ENCODE data around the gene DEK.
"Not testable (repeated sequence)": the region's sequence is repeated elsewhere in the genome, so short reads cannot be mapped to it uniquely, and the experiment has no call there.

Gene DEK

DNA sequence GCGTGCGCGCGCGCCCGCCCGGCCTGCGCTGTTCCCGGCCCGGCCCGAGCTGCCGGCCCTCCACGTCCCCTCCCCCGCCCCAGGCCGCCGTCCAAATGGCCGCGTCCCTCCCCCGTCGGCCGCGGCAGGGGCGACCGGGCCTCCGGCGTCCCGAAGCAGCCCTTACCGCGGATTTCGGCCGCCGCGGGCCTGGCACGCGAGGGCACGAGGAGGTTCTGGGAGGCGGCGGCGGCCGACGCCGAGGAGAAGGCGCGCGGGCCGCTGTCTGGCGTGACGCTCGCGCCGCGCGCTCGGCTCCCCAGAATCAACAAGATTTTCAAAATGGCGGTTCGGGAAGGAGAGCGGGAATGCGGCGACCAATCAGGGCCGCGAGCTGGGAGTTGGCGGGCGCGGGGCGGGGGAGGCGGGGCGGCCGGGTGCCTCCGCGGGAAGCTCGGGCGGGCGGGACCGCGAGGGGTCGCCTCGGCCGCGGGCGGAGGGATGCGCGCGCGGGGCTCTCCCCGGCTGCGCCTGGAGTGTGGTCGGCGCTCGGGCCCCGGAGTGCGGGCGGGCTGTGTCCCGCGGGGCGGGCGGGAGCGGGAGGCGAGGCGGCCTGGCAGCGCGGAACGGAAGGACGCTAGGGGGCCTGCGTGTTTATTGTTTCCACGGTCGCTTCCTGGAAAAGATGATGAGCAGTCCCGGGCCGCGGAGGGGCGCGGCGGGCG is at the start of gene DEK:
DEK (minus strand) TSS at position 312 of the 704 bp plus-strand sequence. CDS start 543 bp downstream, outside the sequence.
- H3K36me3 ChIP-seq (ENCODE audit: control insufficient read depth in 1 of 2, insufficient read depth in 2 of 2, low read length in 2 of 2) = peaks cover 0 to 4% of the 10 kb centered on the region in 2 donors
- H3K9me3 ChIP-seq (ENCODE audit: control insufficient read depth in 1 of 2, low read length in 2 of 2) = no peaks in the 10 kb centered on the region
- peak within 1 kb of the TSS; percentile 82 to 90 for H3K9ac ChIP-seq (ENCODE audit: low read depth in 1 of 2, low read length in 2 of 2)
- peak within 1 kb of the TSS; percentile 97 for H3K27ac ChIP-seq (ENCODE audit: low read depth, low read length)
- H3K4me1 ChIP-seq (ENCODE audit: control insufficient read depth in 1 of 2, insufficient read depth in 2 of 2, low read length in 2 of 2) = peaks cover 32 to 37% of the 10 kb centered on the region in 2 donors
- H3K4me3 ChIP-seq (ENCODE audit: low read depth in 1 of 2, low read length in 2 of 2) = peak within 1 kb of the TSS; percentile 87 to 95
- no peaks in the 10 kb centered on the region for H3K27me3 ChIP-seq (ENCODE audit: control insufficient read depth in 1 of 2, insufficient read depth in 2 of 2, low read length in 2 of 2)

GRCh38 chr6:18312368-18312767 is 48.0 kb upstream of the DEK start:
- H3K9ac ChIP-seq (ENCODE audit: low read depth in 1 of 2, low read length in 2 of 2) = no peak overlapping the region
- no peaks in the 10 kb centered on the region for H3K4me1 ChIP-seq (ENCODE audit: control insufficient read depth in 1 of 2, insufficient read depth in 2 of 2, low read length in 2 of 2)
- no peaks in the 10 kb centered on the region for H3K9me3 ChIP-seq (ENCODE audit: control insufficient read depth in 1 of 2, low read length in 2 of 2)
- H3K27me3 ChIP-seq (ENCODE audit: control insufficient read depth in 1 of 2, insufficient read depth in 2 of 2, low read length in 2 of 2) = no peaks in the 10 kb centered on the region
- no peaks in the 10 kb centered on the region for H3K36me3 ChIP-seq (ENCODE audit: control insufficient read depth in 1 of 2, insufficient read depth in 2 of 2, low read length in 2 of 2)
- no peak overlapping the region for H3K27ac ChIP-seq (ENCODE audit: low read depth, low read length)
- H3K4me3 ChIP-seq (ENCODE audit: low read depth in 1 of 2, low read length in 2 of 2) = no peak overlapping the region

DNA sequence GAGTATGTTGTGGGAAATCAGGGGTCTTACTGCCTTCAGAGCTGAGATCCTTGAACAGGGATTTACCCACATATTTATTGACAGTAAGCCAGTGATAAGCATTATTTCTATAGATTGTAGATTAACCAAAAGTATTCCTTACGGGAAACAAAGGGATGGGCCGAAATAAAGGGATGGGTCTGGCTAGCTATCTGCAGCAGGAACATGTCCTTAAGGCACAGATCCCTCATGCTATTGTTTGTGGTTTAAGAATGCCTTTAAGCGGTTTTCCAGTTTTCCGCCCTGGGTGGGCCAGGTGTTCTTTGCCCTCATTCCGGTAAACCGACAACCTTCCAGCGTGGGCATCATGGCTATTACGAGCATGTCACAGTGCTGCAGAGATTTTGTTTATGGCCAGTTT is 45.7 kb upstream of the DEK start:
- not testable (repeated sequence) for H3K36me3 ChIP-seq (ENCODE audit: control insufficient read depth in 1 of 2, insufficient read depth in 2 of 2, low read length in 2 of 2); H3K9me3 ChIP-seq (ENCODE audit: control insufficient read depth in 1 of 2, low read length in 2 of 2); H3K9ac ChIP-seq (ENCODE audit: low read depth in 1 of 2, low read length in 2 of 2); H3K27ac ChIP-seq (ENCODE audit: low read depth, low read length); H3K27me3 ChIP-seq (ENCODE audit: control insufficient read depth in 1 of 2, insufficient read depth in 2 of 2, low read length in 2 of 2); H3K4me3 ChIP-seq (ENCODE audit: low read depth in 1 of 2, low read length in 2 of 2); H3K4me1 ChIP-seq (ENCODE audit: control insufficient read depth in 1 of 2, insufficient read depth in 2 of 2, low read length in 2 of 2)

DNA sequence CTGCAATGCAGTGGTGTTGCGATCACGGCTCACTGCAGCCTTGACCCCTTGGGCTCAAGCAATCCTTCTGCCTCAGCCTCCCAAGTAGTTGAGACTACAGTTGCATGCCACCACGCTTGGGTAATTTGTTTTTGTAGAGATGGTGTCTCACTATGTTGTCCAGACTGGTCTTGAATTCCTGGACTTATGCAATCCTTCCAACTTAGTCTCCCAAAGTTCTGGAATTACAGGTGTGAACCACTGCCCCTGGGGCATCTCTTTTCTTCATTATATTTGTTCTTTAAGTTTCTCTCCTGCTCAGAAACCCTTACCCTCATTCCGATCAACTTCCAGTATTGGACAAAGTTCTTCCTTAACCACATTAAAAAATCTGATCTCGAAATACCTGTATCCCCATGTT is 44.7 kb upstream of the DEK start:
- H3K27ac ChIP-seq (ENCODE audit: low read depth, low read length) = no peak overlapping the region
- no peak overlapping the region for H3K4me3 ChIP-seq (ENCODE audit: low read depth in 1 of 2, low read length in 2 of 2)
- H3K9me3 ChIP-seq (ENCODE audit: control insufficient read depth in 1 of 2, low read length in 2 of 2) = no peaks in the 10 kb centered on the region
- no peaks in the 10 kb centered on the region for H3K27me3 ChIP-seq (ENCODE audit: control insufficient read depth in 1 of 2, insufficient read depth in 2 of 2, low read length in 2 of 2)
- no peaks in the 10 kb centered on the region for H3K36me3 ChIP-seq (ENCODE audit: control insufficient read depth in 1 of 2, insufficient read depth in 2 of 2, low read length in 2 of 2)
- H3K4me1 ChIP-seq (ENCODE audit: control insufficient read depth in 1 of 2, insufficient read depth in 2 of 2, low read length in 2 of 2) = no peaks in the 10 kb centered on the region
- no peak overlapping the region for H3K9ac ChIP-seq (ENCODE audit: low read depth in 1 of 2, low read length in 2 of 2)

- H3K9ac ChIP-seq (ENCODE audit: low read depth in 1 of 2, low read length in 2 of 2) = no peak overlapping the region
- H3K9me3 ChIP-seq (ENCODE audit: control insufficient read depth in 1 of 2, low read length in 2 of 2) = no peaks in the 10 kb centered on the region
- H3K27ac ChIP-seq (ENCODE audit: low read depth, low read length) = no peak overlapping the region
- H3K4me3 ChIP-seq (ENCODE audit: low read depth in 1 of 2, low read length in 2 of 2) = no peak overlapping the region
- H3K27me3 ChIP-seq (ENCODE audit: control insufficient read depth in 1 of 2, insufficient read depth in 2 of 2, low read length in 2 of 2) = no peaks in the 10 kb centered on the region
- H3K36me3 ChIP-seq (ENCODE audit: control insufficient read depth in 1 of 2, insufficient read depth in 2 of 2, low read length in 2 of 2) = no peaks in the 10 kb centered on the region
- no peaks in the 10 kb centered on the region for H3K4me1 ChIP-seq (ENCODE audit: control insufficient read depth in 1 of 2, insufficient read depth in 2 of 2, low read length in 2 of 2)
These were observed 43.9 kb upstream of the DEK start for GRCh38 chr6:18308070-18308735.

DNA sequence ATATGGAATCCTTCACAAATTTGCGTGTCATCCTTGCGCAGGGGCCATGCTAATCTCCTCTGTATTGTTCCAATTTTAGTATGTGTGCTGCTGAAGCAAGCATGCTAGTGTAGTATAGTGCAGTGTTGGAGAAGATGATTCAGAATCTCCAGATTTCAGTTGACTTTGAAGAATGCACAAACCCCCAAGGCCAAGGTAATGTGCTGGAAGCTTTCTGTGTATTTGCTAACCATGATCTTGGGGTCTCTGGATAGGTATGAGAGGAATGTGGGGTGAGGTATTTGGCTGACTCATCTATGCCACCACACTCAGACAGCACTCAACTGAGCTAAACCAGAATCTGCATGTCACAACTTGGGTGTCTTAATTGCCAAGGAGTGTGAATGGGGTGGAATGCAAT is 42.6 kb upstream of the DEK start:
- no peak overlapping the region for H3K4me3 ChIP-seq (ENCODE audit: low read depth in 1 of 2, low read length in 2 of 2)
- H3K36me3 ChIP-seq (ENCODE audit: control insufficient read depth in 1 of 2, insufficient read depth in 2 of 2, low read length in 2 of 2) = no peaks in the 10 kb centered on the region
- no peaks in the 10 kb centered on the region for H3K9me3 ChIP-seq (ENCODE audit: control insufficient read depth in 1 of 2, low read length in 2 of 2)
- H3K4me1 ChIP-seq (ENCODE audit: control insufficient read depth in 1 of 2, insufficient read depth in 2 of 2, low read length in 2 of 2) = no peaks in the 10 kb centered on the region
- H3K27ac ChIP-seq (ENCODE audit: low read depth, low read length) = no peak overlapping the region
- H3K9ac ChIP-seq (ENCODE audit: low read depth in 1 of 2, low read length in 2 of 2) = no peak overlapping the region
- H3K27me3 ChIP-seq (ENCODE audit: control insufficient read depth in 1 of 2, insufficient read depth in 2 of 2, low read length in 2 of 2) = no peaks in the 10 kb centered on the region

DNA sequence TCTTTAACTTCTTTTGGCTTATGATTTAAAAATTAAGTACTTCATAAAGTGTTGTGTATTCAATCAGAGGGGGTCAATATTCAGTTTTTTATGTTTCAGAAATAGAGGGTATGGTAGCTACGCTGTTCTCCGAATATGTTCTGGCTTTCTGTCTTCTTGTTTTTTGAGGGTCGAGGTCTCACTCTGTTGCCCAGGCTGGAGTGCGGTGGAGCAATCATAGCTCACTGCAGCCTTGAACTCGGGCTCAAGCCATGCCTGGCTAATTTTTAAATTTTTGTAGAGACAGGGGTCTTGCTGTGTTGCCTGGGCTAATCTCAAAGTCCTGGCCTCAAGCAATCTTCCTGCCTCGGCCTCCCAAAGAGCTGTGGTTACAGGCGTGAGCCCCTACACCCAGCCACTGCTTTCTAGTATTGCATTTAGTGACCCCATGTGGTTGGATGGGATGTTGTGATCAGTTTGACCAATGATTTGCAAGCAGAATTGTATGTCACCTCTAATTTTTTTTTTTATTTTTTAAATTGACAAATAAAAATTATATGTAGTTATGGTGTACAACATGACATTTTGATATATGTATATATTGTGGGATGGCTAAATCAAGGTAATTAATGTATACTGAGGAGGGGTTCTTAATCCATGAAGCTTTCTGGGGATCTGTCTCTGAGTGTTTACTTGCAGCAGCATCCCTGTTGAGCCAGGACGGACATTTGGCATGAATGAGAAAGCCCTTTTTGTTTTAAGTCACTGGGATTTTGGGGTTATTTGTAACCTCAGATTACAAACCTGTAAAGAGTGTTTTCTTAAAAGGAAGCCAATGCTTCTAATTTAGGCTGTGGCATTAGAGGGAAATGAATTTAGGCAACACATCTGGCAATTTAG is 38.5 kb upstream of the DEK start:
- no peaks in the 10 kb centered on the region for H3K36me3 ChIP-seq (ENCODE audit: control insufficient read depth in 1 of 2, insufficient read depth in 2 of 2, low read length in 2 of 2)

DNA sequence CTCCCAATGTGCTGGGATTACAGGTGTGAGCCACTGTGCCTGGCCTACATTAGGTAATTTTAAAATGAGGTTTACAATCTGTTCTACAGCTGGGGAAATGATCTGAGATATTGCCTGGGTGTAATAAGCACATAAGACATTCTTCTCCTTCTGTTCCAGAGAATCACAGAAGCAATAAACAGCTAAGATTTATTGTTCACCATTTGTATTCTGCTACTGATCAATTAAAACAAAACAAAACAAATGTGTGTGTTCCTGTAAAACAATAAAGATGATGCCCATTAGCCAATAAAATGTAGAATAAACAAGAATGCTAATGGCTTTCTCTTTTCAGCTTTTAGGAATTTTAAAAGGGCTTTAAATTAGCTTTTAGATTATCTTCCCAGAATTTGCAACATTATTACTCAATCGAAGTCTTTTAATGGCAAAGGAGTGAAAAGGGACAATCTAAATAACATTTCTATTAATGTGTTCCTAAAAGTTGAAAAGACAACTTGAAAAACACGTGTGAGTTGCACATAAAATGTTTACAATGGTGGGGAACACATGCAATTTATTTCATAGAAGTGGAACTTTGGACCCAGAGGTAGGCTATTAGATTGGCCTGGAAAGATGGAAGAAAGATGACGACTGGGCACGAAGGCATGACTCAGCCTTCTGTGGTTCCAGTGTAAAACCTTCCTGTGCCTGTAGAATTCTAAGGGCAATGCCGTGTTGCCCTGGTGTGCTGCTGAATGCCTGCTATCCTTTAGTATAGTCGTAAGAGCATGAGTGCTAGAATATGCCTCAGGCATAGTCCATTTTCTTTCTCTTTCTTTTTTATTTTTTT is 29.0 kb upstream of the DEK start:
- peak overlapping the region in 1 of 2 donors; percentile 57 for H3K4me3 ChIP-seq (ENCODE audit: low read depth in 1 of 2, low read length in 2 of 2)
- peak overlapping the region; percentile 41 for H3K27ac ChIP-seq (ENCODE audit: low read depth, low read length)
- peaks cover 0 to 4% of the 10 kb centered on the region in 2 donors for H3K4me1 ChIP-seq (ENCODE audit: control insufficient read depth in 1 of 2, insufficient read depth in 2 of 2, low read length in 2 of 2)
- no peaks in the 10 kb centered on the region for H3K36me3 ChIP-seq (ENCODE audit: control insufficient read depth in 1 of 2, insufficient read depth in 2 of 2, low read length in 2 of 2)
- no peaks in the 10 kb centered on the region for H3K27me3 ChIP-seq (ENCODE audit: control insufficient read depth in 1 of 2, insufficient read depth in 2 of 2, low read length in 2 of 2)
- H3K9me3 ChIP-seq (ENCODE audit: control insufficient read depth in 1 of 2, low read length in 2 of 2) = no peaks in the 10 kb centered on the region
- H3K9ac ChIP-seq (ENCODE audit: low read depth in 1 of 2, low read length in 2 of 2) = no peak overlapping the region

More for the DNA sequence above, 38.5 kb upstream of the DEK start:
- no peaks in the 10 kb centered on the region for H3K4me1 ChIP-seq (ENCODE audit: control insufficient read depth in 1 of 2, insufficient read depth in 2 of 2, low read length in 2 of 2)
- no peak overlapping the region for H3K4me3 ChIP-seq (ENCODE audit: low read depth in 1 of 2, low read length in 2 of 2)
- H3K9me3 ChIP-seq (ENCODE audit: control insufficient read depth in 1 of 2, low read length in 2 of 2) = no peaks in the 10 kb centered on the region
- no peaks in the 10 kb centered on the region for H3K27me3 ChIP-seq (ENCODE audit: control insufficient read depth in 1 of 2, insufficient read depth in 2 of 2, low read length in 2 of 2)
- H3K9ac ChIP-seq (ENCODE audit: low read depth in 1 of 2, low read length in 2 of 2) = no peak overlapping the region
- H3K27ac ChIP-seq (ENCODE audit: low read depth, low read length) = no peak overlapping the region

GRCh38 chr6:18289283-18289682 is 25.0 kb upstream of the DEK start:
- no peak overlapping the region for H3K4me3 ChIP-seq (ENCODE audit: low read depth in 1 of 2, low read length in 2 of 2)
- no peaks in the 10 kb centered on the region for H3K27me3 ChIP-seq (ENCODE audit: control insufficient read depth in 1 of 2, insufficient read depth in 2 of 2, low read length in 2 of 2)
- H3K9me3 ChIP-seq (ENCODE audit: control insufficient read depth in 1 of 2, low read length in 2 of 2) = no peaks in the 10 kb centered on the region
- H3K9ac ChIP-seq (ENCODE audit: low read depth in 1 of 2, low read length in 2 of 2) = no peak overlapping the region
- H3K4me1 ChIP-seq (ENCODE audit: control insufficient read depth in 1 of 2, insufficient read depth in 2 of 2, low read length in 2 of 2) = peaks cover 0 to 10% of the 10 kb centered on the region in 2 donors
- H3K27ac ChIP-seq (ENCODE audit: low read depth, low read length) = no peak overlapping the region
- no peaks in the 10 kb centered on the region for H3K36me3 ChIP-seq (ENCODE audit: control insufficient read depth in 1 of 2, insufficient read depth in 2 of 2, low read length in 2 of 2)

Data from duodenal mucosa (tissue), 2 donors.